ENCODE data around the gene CACNA1H.

DNA sequence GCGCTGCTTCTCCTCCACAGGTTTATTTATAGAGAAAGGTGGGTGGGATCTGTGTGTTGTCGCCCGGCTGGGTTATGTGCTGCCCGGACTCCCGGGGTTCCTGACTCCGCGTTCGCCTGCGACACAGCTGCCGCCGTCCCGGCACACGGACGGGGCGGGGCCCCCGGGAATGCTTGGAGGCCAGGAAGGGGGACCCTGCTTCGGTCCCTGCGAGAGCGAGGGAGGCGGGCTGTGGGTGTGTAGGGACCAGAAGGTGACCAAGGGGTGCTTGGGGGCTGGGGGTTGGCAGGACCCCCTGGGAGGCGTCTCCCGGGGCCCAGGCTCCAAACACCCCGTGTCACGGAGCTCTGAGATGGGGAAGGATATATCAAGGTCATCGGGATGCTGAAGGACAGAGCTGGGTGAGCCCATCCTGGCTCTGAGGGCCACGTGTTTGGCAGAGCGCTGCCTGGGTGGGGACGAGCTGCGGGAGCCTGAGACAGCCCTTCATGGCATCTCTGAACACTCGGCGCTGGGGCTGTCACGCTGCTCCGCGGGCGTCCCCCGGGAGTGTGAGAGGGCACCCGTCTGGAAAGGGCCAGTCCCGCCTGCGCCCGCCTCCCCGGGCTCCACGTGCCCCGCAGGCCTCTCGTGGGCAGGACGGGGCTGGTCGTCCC is 4.2 kb downstream of the CACNA1H start:
- no peak for TF ChIP-seq EZH2phosphoT487 (IDR thresholded peaks at IDR 0.05; ENCODE audit: low read depth)
- TF ChIP-seq, protein P1, sequence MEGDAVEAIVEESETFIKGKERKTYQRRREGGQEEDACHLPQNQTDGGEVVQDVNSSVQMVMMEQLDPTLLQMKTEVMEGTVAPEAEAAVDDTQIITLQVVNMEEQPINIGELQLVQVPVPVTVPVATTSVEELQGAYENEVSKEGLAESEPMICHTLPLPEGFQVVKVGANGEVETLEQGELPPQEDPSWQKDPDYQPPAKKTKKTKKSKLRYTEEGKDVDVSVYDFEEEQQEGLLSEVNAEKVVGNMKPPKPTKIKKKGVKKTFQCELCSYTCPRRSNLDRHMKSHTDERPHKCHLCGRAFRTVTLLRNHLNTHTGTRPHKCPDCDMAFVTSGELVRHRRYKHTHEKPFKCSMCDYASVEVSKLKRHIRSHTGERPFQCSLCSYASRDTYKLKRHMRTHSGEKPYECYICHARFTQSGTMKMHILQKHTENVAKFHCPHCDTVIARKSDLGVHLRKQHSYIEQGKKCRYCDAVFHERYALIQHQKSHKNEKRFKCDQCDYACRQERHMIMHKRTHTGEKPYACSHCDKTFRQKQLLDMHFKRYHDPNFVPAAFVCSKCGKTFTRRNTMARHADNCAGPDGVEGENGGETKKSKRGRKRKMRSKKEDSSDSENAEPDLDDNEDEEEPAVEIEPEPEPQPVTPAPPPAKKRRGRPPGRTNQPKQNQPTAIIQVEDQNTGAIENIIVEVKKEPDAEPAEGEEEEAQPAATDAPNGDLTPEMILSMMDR (IDR thresholded peaks at IDR 0.05; ENCODE audit: low read depth, low read length), result no peak

All from OCI-LY3 (cell line).